H1 (cell line): ENCODE data around the gene SMG1.

Experiments used
- BRCA1 ChIP-seq: IDR thresholded peaks from 2 replicates; pipeline ENCODE4 v1.6.1; 2012; ENCODE audit warnings: low read depth, low read length, improper control_type of control experiment
- CHD1 ChIP-seq: IDR thresholded peaks from 2 replicates; pipeline ENCODE4 v1.6.1; 2012; ENCODE audit warnings: low read depth, low read length, improper control_type of control experiment
- EP300 ChIP-seq, 2 experiments: IDR thresholded peaks; 1 replicate in 1 of 2; 2 replicates in 1 of 2; pipeline ENCODE4 v1.6.1; 2011 to 2012; ENCODE audit warnings: low read depth in 2 of 2, low read length in 2 of 2, mild to moderate bottlenecking in 2 of 2, borderline replicate concordance in 1 of 2, inconsistent platforms in 1 of 2, moderate library complexity in 1 of 2
- EZH2 ChIP-seq: fragments of 200-600 bp; sonication (generic); IDR thresholded peaks from 2 replicates; pipeline ENCODE4 v1.7.1; 2012; ENCODE audit warnings: low read depth, mild to moderate bottlenecking, moderate library complexity, low read length, inconsistent platforms; ENCODE audit not compliant: severe bottlenecking
- GTF2F1 ChIP-seq: IDR thresholded peaks from 2 replicates; pipeline ENCODE4 v1.6.1; 2012; ENCODE audit warnings: low read depth, low read length, improper control_type of control experiment, borderline replicate concordance
- POLR2A ChIP-seq, 2 experiments: IDR thresholded peaks; 1 replicate in 1 of 2; 2 replicates in 1 of 2; pipeline ENCODE4 v1.6.1; 2011; ENCODE audit warnings: low read depth in 2 of 2, low read length in 2 of 2, mild to moderate bottlenecking in 2 of 2; ENCODE audit errors: control extremely low read depth in 1 of 2
- RAD21 ChIP-seq, 2 experiments: IDR thresholded peaks in 1 of 2; conservative IDR thresholded peaks in 1 of 2; 2 replicates each; pipeline ENCODE4 v1.6.1; 2011; ENCODE audit warnings: low read depth in 2 of 2, low read length in 2 of 2, improper control_type of control experiment in 1 of 2, inconsistent platforms in 1 of 2, mild to moderate bottlenecking in 1 of 2, moderate library complexity in 1 of 2
- RFX5 ChIP-seq: IDR thresholded peaks from 2 replicates; pipeline ENCODE4 v1.6.1; 2011; ENCODE audit warnings: low read depth, low read length, improper control_type of control experiment, borderline replicate concordance
- RXRA ChIP-seq: IDR thresholded peaks from 2 replicates; pipeline ENCODE4 v1.6.1; 2011; ENCODE audit warnings: low read depth, mild to moderate bottlenecking, low read length, moderate library complexity; ENCODE audit not compliant: insufficient read depth
- SRF ChIP-seq: IDR thresholded peaks from 2 replicates; pipeline ENCODE4 v1.6.1; 2011; ENCODE audit warnings: mild to moderate bottlenecking, low read depth, low read length, moderate library complexity
- TF ChIP-seq, protein P1 (sequence below), 3 experiments: IDR thresholded peaks; 1 replicate in 2 of 3; 2 replicates in 1 of 3; pipeline versions ENCODE4 v1.5.1 to v1.6.1; 2011; ENCODE audit warnings: low read length in 3 of 3, mild to moderate bottlenecking in 3 of 3, inconsistent platforms in 2 of 3, low read depth in 1 of 3, moderate library complexity in 1 of 3; ENCODE audit not compliant: insufficient read depth in 1 of 3; ENCODE audit errors: control extremely low read depth in 1 of 3

DNA sequence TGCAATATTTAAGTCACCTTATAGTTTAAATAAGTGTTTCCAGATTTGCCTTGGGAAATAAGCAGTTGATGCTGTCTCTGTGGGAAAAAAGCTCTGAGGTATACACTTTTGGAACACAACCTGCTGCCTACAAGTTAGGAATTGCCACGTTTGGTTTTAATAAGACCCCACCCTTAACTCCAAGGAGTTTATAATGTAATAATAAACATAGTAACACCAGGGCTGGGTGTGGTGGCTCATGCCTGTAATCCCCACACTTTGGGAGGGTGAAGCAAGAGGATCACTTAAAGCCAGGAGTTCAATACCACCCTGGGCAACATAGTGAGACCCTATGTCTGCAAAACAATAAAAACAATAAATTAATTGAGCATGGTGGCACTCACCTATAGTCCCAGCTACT is 15.9 kb upstream of the SMG1 start:
- TF ChIP-seq SRF (no peak), RAD21 (IDR thresholded peaks at IDR 0.05 in 1 of 2, conservative IDR thresholded peaks at IDR 0.05 in 1 of 2; ENCODE audit: low read depth in 2 of 2, low read length in 2 of 2) (no peak), RFX5 (no peak), RXRA (no peak), CHD1 (no peak), POLR2A (IDR thresholded peaks at IDR 0.05; ENCODE audit: control extremely low read depth in 1 of 2, low read depth in 2 of 2, low read length in 2 of 2) (no peak), GTF2F1 (no peak), EP300 (IDR thresholded peaks at IDR 0.05; ENCODE audit: borderline replicate concordance in 1 of 2, low read depth in 2 of 2, low read length in 2 of 2) (no peak), BRCA1 (no peak), EZH2 (no peak)
- TF ChIP-seq, protein P1, sequence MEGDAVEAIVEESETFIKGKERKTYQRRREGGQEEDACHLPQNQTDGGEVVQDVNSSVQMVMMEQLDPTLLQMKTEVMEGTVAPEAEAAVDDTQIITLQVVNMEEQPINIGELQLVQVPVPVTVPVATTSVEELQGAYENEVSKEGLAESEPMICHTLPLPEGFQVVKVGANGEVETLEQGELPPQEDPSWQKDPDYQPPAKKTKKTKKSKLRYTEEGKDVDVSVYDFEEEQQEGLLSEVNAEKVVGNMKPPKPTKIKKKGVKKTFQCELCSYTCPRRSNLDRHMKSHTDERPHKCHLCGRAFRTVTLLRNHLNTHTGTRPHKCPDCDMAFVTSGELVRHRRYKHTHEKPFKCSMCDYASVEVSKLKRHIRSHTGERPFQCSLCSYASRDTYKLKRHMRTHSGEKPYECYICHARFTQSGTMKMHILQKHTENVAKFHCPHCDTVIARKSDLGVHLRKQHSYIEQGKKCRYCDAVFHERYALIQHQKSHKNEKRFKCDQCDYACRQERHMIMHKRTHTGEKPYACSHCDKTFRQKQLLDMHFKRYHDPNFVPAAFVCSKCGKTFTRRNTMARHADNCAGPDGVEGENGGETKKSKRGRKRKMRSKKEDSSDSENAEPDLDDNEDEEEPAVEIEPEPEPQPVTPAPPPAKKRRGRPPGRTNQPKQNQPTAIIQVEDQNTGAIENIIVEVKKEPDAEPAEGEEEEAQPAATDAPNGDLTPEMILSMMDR (IDR thresholded peaks at IDR 0.05; ENCODE audit: control extremely low read depth in 1 of 3, insufficient read depth in 1 of 3, low read depth in 1 of 3, low read length in 3 of 3): no peak
